ENCODE measurements around the gene CREB5. TPM values are rescaled to one million over a fixed set of nuclear protein-coding genes. Genes with fewer than 3 reads are reported as not detected.

CREB5 gene
- total RNA-seq, 2 experiments from 2014 or later, result not detected

DNA sequence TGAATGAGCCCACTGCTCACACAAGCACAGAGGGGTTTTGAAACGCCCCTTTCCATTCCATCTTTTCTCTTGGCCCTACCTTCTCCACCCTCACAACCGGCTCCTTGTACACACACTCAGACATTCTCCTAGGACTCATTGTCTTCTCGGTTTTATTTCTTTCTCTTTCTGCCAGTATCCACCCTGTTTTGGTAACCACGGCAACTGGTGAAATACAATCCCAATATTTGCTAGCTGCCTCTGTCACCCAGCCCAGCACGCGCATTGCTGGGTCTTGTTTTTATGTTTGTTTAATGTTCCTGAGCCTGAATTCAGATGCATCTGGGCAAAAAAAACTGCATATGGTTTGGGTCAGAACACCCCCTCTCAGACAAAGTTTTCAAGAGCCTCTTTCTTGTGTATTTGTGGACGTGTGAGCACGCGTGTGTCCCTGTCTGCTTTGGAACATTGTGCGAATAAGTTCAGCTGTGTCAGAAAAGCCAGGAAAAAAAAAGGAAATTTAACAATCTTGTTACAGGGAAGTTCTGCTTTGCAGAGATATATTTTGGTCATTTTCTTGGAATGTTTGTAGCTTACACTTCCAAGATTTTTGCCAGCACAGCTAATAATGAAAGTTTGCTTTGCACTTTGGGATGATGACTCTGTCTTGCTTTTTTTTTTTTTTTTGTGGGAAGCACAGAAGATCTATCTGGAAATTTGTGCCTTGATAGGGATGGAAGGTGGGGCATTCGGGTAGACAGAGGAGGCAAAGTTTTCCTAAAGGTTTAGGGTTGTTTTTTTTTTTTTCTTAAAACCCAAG, 320.0 kb downstream of the CREB5 start:
- no peak overlapping the region for H3K27ac Mint-ChIP-seq
- DNase-seq, result no peak
- no peak overlapping the region for H3K4me3 Mint-ChIP-seq
- H3K4me1 Mint-ChIP-seq (ENCODE audit: low read depth), result no peaks in the 10 kb centered on the region
- no peaks in the 10 kb centered on the region for H3K36me3 Mint-ChIP-seq (ENCODE audit: low read depth)
- no peaks in the 10 kb centered on the region for H3K9me3 Mint-ChIP-seq (ENCODE audit: insufficient read depth)
- ATAC-seq, result no peak
- ChIA-PET POLR2A (no interaction called here), CTCF (interaction anchor here (1.6 kb wide), 1 partner anchor 13 kb away, joined by 3 read pairs; no protein-coding TSS in a partner anchor)
- H3K27me3 Mint-ChIP-seq (ENCODE audit: low read depth), result peaks cover 15% of the 10 kb centered on the region

- Mint-ChIP-seq H3K4me1 (ENCODE audit: low read depth) (no peaks in the 10 kb centered on the region), H3K27ac (no peak overlapping the region), H3K36me3 (ENCODE audit: low read depth) (no peaks in the 10 kb centered on the region), H3K27me3 (ENCODE audit: low read depth) (peaks cover 14% of the 10 kb centered on the region), H3K9me3 (ENCODE audit: insufficient read depth) (no peaks in the 10 kb centered on the region), H3K4me3 (no peak overlapping the region)
- ChIA-PET CTCF (interaction anchor here (1.6 kb wide), 1 partner anchor 12 kb away, joined by 3 read pairs; no protein-coding TSS in a partner anchor), POLR2A (no interaction called here)
- ATAC-seq, result no peak
- DNase-seq, result no peak
These were observed 320.7 kb downstream of the CREB5 start for GRCh38 chr7:28733035-28733434.

DNA sequence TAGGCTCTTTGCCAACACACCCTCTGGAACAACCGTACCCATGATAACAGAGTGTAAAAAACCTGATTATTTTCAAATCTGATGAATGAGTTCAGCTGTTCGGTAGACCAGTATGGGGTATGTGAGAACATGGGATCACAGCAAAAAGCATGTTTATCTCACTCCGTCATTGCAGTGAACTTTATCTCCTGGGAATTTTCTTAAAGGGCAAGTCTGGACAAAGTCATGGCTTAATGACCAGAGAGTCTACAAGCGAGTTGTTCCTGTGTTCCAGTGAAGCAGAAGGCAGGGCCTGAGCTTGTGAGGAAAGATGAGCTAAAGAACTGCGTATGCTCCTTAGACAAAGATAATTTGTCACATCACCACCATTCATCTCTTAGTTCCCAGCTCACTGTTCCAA, 326.1 kb downstream of the CREB5 start:
- POLR2A ChIA-PET, result interaction anchor here (0.6 kb wide), 1 partner anchor 9 kb away, joined by 4 read pairs; no protein-coding TSS in a partner anchor
- Mint-ChIP-seq H3K9me3 (ENCODE audit: insufficient read depth) (no peaks in the 10 kb centered on the region), H3K27ac (no peak overlapping the region), H3K4me3 (no peak overlapping the region), H3K27me3 (ENCODE audit: low read depth) (peaks cover 3% of the 10 kb centered on the region), H3K36me3 (ENCODE audit: low read depth) (no peaks in the 10 kb centered on the region), H3K4me1 (ENCODE audit: low read depth) (no peaks in the 10 kb centered on the region)
- DNase-seq (no peak), ATAC-seq (no peak)
- CTCF ChIA-PET, result no interaction called here

DNA sequence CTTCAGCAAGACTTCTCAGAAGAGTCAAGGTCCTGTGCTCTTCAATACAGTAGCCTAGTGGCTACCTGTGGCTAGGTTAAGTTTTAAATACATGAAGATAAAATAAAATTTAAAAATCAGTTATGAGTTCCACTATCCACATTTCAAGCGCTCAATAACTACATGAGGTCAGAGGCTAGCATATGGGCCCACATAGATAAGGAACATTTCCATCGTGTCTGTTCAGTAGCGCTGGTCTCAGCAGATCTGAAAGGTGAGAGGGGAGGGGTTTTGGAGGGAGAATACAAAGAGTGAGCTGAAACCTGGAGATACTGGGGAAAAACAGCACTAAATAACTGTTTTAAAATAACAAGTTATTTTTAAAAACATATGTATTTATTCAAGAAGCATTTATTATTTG, 326.8 kb downstream of the CREB5 start:
- POLR2A ChIA-PET, result no interaction called here

DNA sequence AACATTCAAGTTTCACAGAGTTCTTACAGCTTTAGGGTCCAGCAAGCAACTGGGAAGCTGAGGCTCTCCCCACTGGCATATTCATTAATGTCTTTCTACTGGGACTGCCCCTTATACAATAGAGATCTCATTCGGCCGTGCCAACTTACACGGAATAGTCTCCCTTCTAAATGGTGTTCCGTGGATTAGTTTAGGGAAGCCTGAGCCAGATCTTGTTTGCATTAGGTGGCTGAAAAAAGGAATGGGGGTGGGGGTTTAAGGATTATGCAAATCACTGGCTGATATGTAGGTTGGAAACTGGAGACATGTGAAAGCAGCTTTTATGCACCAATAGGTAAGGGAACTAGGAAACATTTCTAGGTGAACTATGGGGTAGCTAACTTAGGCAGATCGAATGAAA, 327.5 kb downstream of the CREB5 start:
- Mint-ChIP-seq H3K4me1 (ENCODE audit: low read depth) (no peaks in the 10 kb centered on the region), H3K27ac (no peak overlapping the region), H3K9me3 (ENCODE audit: insufficient read depth) (no peaks in the 10 kb centered on the region), H3K4me3 (no peak overlapping the region), H3K27me3 (ENCODE audit: low read depth) (no peaks in the 10 kb centered on the region), H3K36me3 (ENCODE audit: low read depth) (no peaks in the 10 kb centered on the region)
- ChIA-PET POLR2A (no interaction called here), CTCF (no interaction called here)
- no peak for DNase-seq
- no peak for ATAC-seq

More for the DNA sequence above, 326.8 kb downstream of the CREB5 start:
- ATAC-seq (no peak), DNase-seq (no peak)
- Mint-ChIP-seq H3K36me3 (ENCODE audit: low read depth) (no peaks in the 10 kb centered on the region), H3K9me3 (ENCODE audit: insufficient read depth) (no peaks in the 10 kb centered on the region), H3K4me3 (no peak overlapping the region), H3K27me3 (ENCODE audit: low read depth) (no peaks in the 10 kb centered on the region), H3K27ac (no peak overlapping the region), H3K4me1 (ENCODE audit: low read depth) (no peaks in the 10 kb centered on the region)
- CTCF ChIA-PET, result no interaction called here

GRCh38 chr7:28744951-28745350, 332.6 kb downstream of the CREB5 start:
- H3K27me3 Mint-ChIP-seq (ENCODE audit: low read depth), result peaks cover 1% of the 10 kb centered on the region
- POLR2A ChIA-PET, result no interaction called here
- H3K9me3 Mint-ChIP-seq (ENCODE audit: insufficient read depth), result no peaks in the 10 kb centered on the region
- CTCF ChIA-PET, result interaction anchor here (1.0 kb wide), 1 partner anchor 12 kb away, joined by 3 read pairs; no protein-coding TSS in a partner anchor
- no peak for ATAC-seq
- H3K4me1 Mint-ChIP-seq (ENCODE audit: low read depth), result peaks cover 2% of the 10 kb centered on the region
- H3K4me3 Mint-ChIP-seq, result no peak overlapping the region
- H3K36me3 Mint-ChIP-seq (ENCODE audit: low read depth), result no peaks in the 10 kb centered on the region
- H3K27ac Mint-ChIP-seq, result no peak overlapping the region
- DNase-seq, result no peak

GRCh38 chr7:28745351-28745750, 333.0 kb downstream of the CREB5 start:
- DNase-seq (no peak), ATAC-seq (no peak)
- Mint-ChIP-seq H3K36me3 (ENCODE audit: low read depth) (no peaks in the 10 kb centered on the region), H3K27ac (no peak overlapping the region), H3K9me3 (ENCODE audit: insufficient read depth) (no peaks in the 10 kb centered on the region), H3K27me3 (ENCODE audit: low read depth) (peaks cover 1% of the 10 kb centered on the region), H3K4me3 (no peak overlapping the region), H3K4me1 (ENCODE audit: low read depth) (peaks cover 2% of the 10 kb centered on the region)
- ChIA-PET CTCF (interaction anchor here (1.0 kb wide), 1 partner anchor 12 kb away, joined by 3 read pairs; no protein-coding TSS in a partner anchor), POLR2A (no interaction called here)

DNA sequence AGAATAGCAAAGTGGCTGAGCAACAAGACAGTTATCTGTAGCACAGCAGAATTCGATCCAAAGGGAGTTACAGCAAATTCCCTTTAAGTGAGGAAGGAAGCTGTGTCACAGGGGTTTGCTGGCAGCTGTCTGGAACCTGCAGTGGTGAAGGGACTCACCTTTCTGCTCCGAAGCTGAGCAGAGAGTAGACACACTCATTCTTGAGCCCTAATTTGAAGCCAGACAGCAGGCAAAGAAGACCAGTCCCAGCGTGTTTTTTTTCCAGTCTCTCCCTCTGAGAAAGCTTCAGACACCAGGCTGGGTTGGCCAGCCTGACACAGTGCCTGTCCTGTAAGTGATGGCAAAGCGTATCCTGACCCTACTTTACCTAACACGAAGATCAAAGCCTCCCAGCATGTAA, 335.1 kb downstream of the CREB5 start:
- POLR2A ChIA-PET, result interaction anchor here (0.6 kb wide), 1 partner anchor 9 kb away, joined by 4 read pairs; no protein-coding TSS in a partner anchor
- CTCF ChIA-PET, result no interaction called here

DNA sequence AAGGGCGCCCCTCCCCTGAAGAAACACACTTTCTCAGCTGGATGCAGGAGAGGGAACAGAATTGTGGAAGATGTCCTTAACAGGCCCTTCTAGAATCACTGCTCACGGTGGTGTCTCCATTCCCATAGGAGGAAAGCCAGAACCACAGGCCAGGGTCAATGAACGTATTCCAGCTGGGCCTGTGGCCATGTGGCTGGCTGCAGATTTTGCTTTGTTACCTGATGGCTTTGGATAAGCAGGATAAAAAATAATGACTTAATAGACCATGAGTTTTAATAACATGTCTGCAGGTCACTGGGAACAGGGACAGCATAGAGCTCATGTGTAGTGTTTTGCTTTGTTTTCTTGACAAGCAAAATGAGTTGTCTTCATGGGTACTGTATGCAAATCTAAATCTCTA, 335.5 kb downstream of the CREB5 start:
- DNase-seq (no peak), ATAC-seq (no peak)
- CTCF ChIA-PET, result no interaction called here
- POLR2A ChIA-PET, result interaction anchor here (0.6 kb wide), 1 partner anchor 10 kb away, joined by 4 read pairs; no protein-coding TSS in a partner anchor
- Mint-ChIP-seq H3K36me3 (ENCODE audit: low read depth) (no peaks in the 10 kb centered on the region), H3K27ac (no peak overlapping the region), H3K27me3 (ENCODE audit: low read depth) (peaks cover 1% of the 10 kb centered on the region), H3K9me3 (ENCODE audit: insufficient read depth) (no peaks in the 10 kb centered on the region), H3K4me3 (no peak overlapping the region), H3K4me1 (ENCODE audit: low read depth) (peaks cover 2% of the 10 kb centered on the region)

More for the DNA sequence above, 335.1 kb downstream of the CREB5 start:
- peaks cover 1% of the 10 kb centered on the region for H3K27me3 Mint-ChIP-seq (ENCODE audit: low read depth)
- no peak for ATAC-seq
- no peaks in the 10 kb centered on the region for H3K36me3 Mint-ChIP-seq (ENCODE audit: low read depth)
- peaks cover 2% of the 10 kb centered on the region for H3K4me1 Mint-ChIP-seq (ENCODE audit: low read depth)
- no peak overlapping the region for H3K27ac Mint-ChIP-seq
- H3K4me3 Mint-ChIP-seq, result no peak overlapping the region
- H3K9me3 Mint-ChIP-seq (ENCODE audit: insufficient read depth), result no peaks in the 10 kb centered on the region
- DNase-seq, result no peak

DNA sequence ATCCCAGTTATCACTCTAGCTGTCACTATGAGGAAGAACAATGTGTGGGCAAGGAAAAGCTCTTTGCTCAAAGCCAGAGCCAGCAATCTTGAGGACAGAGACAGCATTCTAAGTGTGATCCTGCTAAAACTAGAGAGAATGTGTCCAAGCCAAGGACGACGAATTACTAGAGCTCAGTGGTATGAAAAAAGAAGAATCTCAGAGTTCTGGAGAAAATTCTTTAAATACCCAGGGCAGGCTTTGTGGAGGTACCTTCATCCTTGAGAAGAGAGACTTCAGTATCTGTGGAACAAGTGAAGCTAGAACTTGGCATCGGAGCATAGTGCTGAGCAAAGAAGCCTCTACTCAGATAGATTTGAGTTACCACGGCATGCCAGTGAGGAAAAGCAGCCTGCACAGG, 336.0 kb downstream of the CREB5 start:
- no peak overlapping the region for H3K27ac Mint-ChIP-seq
- H3K4me3 Mint-ChIP-seq, result no peak overlapping the region
- peaks cover 1% of the 10 kb centered on the region for H3K27me3 Mint-ChIP-seq (ENCODE audit: low read depth)
- ChIA-PET POLR2A (no interaction called here), CTCF (no interaction called here)
- ATAC-seq (no peak), DNase-seq (no peak)
- peaks cover 2% of the 10 kb centered on the region for H3K4me1 Mint-ChIP-seq (ENCODE audit: low read depth)
- no peaks in the 10 kb centered on the region for H3K9me3 Mint-ChIP-seq (ENCODE audit: insufficient read depth)
- H3K36me3 Mint-ChIP-seq (ENCODE audit: low read depth), result no peaks in the 10 kb centered on the region

GRCh38 chr7:28748933-28749584, 336.7 kb downstream of the CREB5 start:
- CTCF ChIA-PET, result no interaction called here
- H3K9me3 Mint-ChIP-seq (ENCODE audit: insufficient read depth), result no peaks in the 10 kb centered on the region
- no peaks in the 10 kb centered on the region for H3K36me3 Mint-ChIP-seq (ENCODE audit: low read depth)
- DNase-seq, result peak; percentile 26
- peaks cover 2% of the 10 kb centered on the region for H3K4me1 Mint-ChIP-seq (ENCODE audit: low read depth)
- no peak overlapping the region for H3K4me3 Mint-ChIP-seq
- no peak overlapping the region for H3K27ac Mint-ChIP-seq
- ATAC-seq, result no peak
- peaks cover 1% of the 10 kb centered on the region for H3K27me3 Mint-ChIP-seq (ENCODE audit: low read depth)
- POLR2A ChIA-PET, result no interaction called here

DNA sequence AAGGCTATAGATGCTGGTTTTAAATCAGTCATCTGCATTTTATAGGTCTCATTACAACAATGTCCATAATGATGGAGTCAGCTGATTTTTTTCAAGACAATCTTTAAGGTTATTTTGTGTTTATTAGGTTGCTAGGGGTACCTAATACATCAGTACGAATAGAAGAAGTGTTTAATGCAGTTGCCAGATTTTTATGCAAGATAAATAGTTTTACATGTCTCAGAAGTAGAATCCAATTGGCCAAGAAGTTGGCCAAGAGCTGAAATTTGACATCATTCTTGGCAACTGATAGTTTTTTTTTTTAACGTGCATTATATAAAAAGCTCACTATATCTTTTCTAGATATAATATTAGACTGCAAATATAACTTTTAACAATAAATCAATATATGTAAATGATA, 337.3 kb downstream of the CREB5 start:
- Mint-ChIP-seq H3K27me3 (ENCODE audit: low read depth) (peaks cover 1% of the 10 kb centered on the region), H3K4me3 (no peak overlapping the region), H3K9me3 (ENCODE audit: insufficient read depth) (no peaks in the 10 kb centered on the region), H3K36me3 (ENCODE audit: low read depth) (no peaks in the 10 kb centered on the region), H3K4me1 (ENCODE audit: low read depth) (peaks cover 2% of the 10 kb centered on the region), H3K27ac (no peak overlapping the region)
- DNase-seq, result no peak
- CTCF ChIA-PET, result interaction anchor here (0.6 kb wide), 1 partner anchor 159 kb away, joined by 3 read pairs; no protein-coding TSS in a partner anchor
- no peak for ATAC-seq
- POLR2A ChIA-PET, result no interaction called here
